22Rv1 (cell line): Measurements from ENCODE around the gene C2orf76.

ENCODE experiments used
- H3K27ac ChIP-seq: fragments of 450-650 bp; 2 replicates; pipeline ENCODE4 v1.5.1; 2017
- ZFX ChIP-seq: fragments of 450-650 bp; IDR thresholded peaks from 2 replicates; pipeline ENCODE4 v1.6.1; 2017; ENCODE audit warnings: antibody characterized with exemption, borderline replicate concordance
- TF ChIP-seq, protein P1 (sequence below): fragments of 450-650 bp; IDR thresholded peaks from 2 replicates; pipeline ENCODE4 v1.5.1; 2017; ENCODE audit warnings: mild to moderate bottlenecking

C2orf76 gene

DNA sequence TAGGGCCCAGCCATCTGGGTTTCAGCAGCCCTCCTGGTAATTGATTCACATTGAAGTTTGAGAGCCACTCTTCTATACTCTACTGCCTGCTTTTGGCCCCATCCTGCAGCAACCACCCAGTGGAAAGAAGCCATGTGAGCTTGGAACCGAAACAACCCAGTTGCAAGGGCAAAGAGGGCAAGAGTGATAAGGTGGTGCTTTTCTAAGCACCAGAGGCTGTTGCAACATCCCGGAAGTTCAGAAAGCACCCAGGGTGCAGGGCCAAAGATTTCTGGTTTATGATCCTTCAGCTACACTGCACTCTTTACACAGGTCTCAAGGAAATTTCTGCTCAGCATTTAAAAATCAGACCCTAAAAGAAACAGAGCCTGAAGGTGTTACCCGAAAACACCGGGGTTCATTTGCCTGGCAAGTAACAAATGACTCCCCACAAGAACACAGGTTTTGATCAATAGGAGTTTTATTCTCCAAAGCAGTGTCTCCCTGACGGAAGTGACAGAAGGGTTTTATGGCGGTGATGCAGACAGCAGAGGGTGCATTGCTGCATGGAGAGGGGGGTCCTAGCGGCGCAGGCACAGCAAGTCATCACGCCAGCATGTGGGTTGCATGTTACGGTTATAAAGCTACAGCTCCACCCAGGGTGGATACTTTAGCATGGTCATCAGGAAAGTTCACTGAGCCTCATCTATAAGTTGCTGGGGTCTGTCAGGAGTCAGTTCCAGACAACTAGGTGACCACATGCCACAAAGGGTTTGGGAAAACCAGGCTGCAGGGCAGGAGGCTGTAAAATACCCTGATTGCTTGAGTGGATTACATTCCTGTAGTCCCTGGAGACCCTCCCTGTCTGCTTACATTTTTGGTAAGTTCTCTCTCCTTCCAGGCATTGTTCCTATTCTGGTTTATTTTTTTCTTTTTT is 36.3 kb upstream of the C2orf76 start:
- no peak overlapping the region for H3K27ac ChIP-seq
- TF ChIP-seq, protein P1, sequence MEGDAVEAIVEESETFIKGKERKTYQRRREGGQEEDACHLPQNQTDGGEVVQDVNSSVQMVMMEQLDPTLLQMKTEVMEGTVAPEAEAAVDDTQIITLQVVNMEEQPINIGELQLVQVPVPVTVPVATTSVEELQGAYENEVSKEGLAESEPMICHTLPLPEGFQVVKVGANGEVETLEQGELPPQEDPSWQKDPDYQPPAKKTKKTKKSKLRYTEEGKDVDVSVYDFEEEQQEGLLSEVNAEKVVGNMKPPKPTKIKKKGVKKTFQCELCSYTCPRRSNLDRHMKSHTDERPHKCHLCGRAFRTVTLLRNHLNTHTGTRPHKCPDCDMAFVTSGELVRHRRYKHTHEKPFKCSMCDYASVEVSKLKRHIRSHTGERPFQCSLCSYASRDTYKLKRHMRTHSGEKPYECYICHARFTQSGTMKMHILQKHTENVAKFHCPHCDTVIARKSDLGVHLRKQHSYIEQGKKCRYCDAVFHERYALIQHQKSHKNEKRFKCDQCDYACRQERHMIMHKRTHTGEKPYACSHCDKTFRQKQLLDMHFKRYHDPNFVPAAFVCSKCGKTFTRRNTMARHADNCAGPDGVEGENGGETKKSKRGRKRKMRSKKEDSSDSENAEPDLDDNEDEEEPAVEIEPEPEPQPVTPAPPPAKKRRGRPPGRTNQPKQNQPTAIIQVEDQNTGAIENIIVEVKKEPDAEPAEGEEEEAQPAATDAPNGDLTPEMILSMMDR, result no peak
- no peak for TF ChIP-seq ZFX

DNA sequence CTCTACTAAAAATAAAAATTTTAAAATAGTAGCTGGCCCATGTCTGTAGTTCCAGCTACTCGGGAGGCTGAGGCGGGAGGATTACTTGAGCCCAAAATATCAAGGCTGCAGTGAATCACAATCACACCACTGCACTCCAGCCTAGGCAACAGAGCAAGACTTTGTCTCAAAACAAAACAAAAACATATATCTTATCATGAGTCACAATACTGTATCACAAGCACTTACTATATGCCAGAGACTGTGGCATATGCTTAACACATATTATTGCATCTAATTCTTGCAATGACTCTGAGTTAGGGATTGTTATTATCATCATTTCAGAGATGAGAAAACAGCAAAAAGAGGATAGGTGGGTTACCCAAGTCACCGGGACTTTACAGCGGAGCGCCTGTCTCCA is 35.5 kb upstream of the C2orf76 start:
- TF ChIP-seq, protein P1, result no peak
- no peak for TF ChIP-seq ZFX
- no peak overlapping the region for H3K27ac ChIP-seq

GRCh38 chr2:119397196-119397595 is 30.6 kb upstream of the C2orf76 start:
- no peak overlapping the region for H3K27ac ChIP-seq
- TF ChIP-seq, protein P1, result no peak
- no peak for TF ChIP-seq ZFX

DNA sequence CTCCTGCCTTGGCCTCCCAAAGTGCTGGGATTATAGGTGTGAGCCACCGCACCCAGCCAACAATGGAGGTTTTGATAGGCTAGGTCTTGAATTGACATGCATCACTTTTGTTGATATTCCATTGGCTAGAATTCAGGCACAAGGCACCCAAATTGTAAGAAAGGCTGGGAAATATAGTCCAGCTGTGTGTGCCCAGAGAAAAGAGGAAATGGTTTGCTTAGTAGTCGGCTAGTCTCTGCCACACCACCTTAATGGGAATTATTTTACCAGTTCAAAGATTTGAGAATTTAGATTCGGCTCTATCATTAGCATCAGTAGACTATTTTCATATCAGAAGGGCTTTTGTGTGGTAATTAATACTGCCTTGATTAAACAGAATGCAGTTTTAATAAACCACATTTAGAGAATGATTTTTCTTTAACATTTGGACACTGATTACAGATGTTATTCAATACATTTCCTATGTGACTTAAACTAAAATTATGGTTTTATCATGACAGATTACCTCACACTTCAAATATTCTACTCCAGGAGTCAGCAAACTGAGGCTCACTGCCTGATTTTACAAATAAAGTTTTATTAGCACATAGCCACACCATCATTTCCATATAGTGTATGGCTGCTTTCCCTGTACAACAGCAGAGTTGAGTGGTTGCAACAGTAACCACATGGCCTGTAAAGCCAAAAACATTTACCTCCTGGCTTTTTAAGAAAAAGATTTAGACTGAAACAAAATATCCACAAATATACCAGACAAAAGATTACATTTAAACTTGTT is 27.5 kb upstream of the C2orf76 start:
- TF ChIP-seq, protein P1, result no peak
- TF ChIP-seq ZFX, result no peak
- H3K27ac ChIP-seq, result no peak overlapping the region

- no peak overlapping the region for H3K27ac ChIP-seq
- TF ChIP-seq ZFX, result no peak
- TF ChIP-seq, protein P1, result no peak
Observed at GRCh38 chr2:119389615-119390306, 23.1 kb upstream of the C2orf76 start.

GRCh38 chr2:119387381-119388129 is 20.9 kb upstream of the C2orf76 start:
- H3K27ac ChIP-seq, result no peak overlapping the region
- TF ChIP-seq ZFX, result no peak
- TF ChIP-seq, protein P1, result no peak
